ENCODE measurements around the gene NUP210. TPM values are rescaled to one million over a fixed set of nuclear protein-coding genes. Genes with fewer than 3 reads are reported as not detected.

Gene NUP210
- total RNA-seq, 4 donors from 2014 or later = 3.2 to 9.1 (median 4.1) TPM

- no peak for TF ChIP-seq CTCF (IDR thresholded peaks at IDR 0.05)
- ATAC-seq (ENCODE audit: low FRiP score) (no peak), DNase-seq (ENCODE audit: low spot score) (no peak)
Observed at GRCh38 chr3:13367728-13368127, 52.4 kb downstream of the NUP210 start.

GRCh38 chr3:13365390-13366379 lies 54.4 kb downstream of the NUP210 start:
- ATAC-seq (ENCODE audit: low FRiP score) (no peak), DNase-seq (ENCODE audit: low spot score) (no peak)
- TF ChIP-seq CTCF (IDR thresholded peaks at IDR 0.05) = no peak

- DNase-seq (ENCODE audit: low spot score) (no peak), ATAC-seq (ENCODE audit: low FRiP score) (no peak)
- no peak for TF ChIP-seq CTCF (IDR thresholded peaks at IDR 0.05)
Observed at GRCh38 chr3:13364602-13365271, 55.4 kb downstream of the NUP210 start.

GRCh38 chr3:13362551-13362950 lies 57.6 kb downstream of the NUP210 start:
- no peak for TF ChIP-seq CTCF (IDR thresholded peaks at IDR 0.05)
- ATAC-seq (ENCODE audit: low FRiP score) (no peak), DNase-seq (ENCODE audit: low spot score) (no peak)

- no peak for TF ChIP-seq CTCF (IDR thresholded peaks at IDR 0.05)
- DNase-seq (ENCODE audit: low spot score) (no peak), ATAC-seq (ENCODE audit: low FRiP score) (no peak)
Observed at GRCh38 chr3:13359916-13360315, 60.2 kb downstream of the NUP210 start.

- ATAC-seq (ENCODE audit: low FRiP score) (no peak), DNase-seq (ENCODE audit: low spot score) (no peak)
- no peak for TF ChIP-seq CTCF (IDR thresholded peaks at IDR 0.05)
Observed at GRCh38 chr3:13358643-13359042, 61.5 kb downstream of the NUP210 start.
